Keratinocyte (primary cell): ENCODE measurements around the gene CASP6.

Experiments used
- CTCF ChIP-seq, 3 experiments: IDR thresholded peaks in 1 of 3; conservative IDR thresholded peaks in 1 of 3; optimal IDR thresholded peaks in 1 of 3; 2 replicates in 2 of 3; 3 replicates in 1 of 3; pipeline versions ENCODE3 to v1.5.1; 2011; ENCODE audit warnings: low read length in 3 of 3, mild to moderate bottlenecking in 3 of 3, moderate library complexity in 2 of 3, control low read depth in 1 of 3, inconsistent platforms in 1 of 3; ENCODE audit not compliant: insufficient read depth in 2 of 3; ENCODE audit errors: extremely low read depth in 1 of 3
- EZH2 ChIP-seq: IDR thresholded peaks from one replicate; pipeline ENCODE4 v1.6.1; 2012; ENCODE audit warnings: inconsistent platforms, mild to moderate bottlenecking, low read length, moderate library complexity

- no peak for TF ChIP-seq EZH2
- no peak for TF ChIP-seq CTCF (optimal IDR thresholded peaks at IDR 0.05 in 1 of 3, IDR thresholded peaks at IDR 0.05 in 1 of 3, conservative IDR thresholded peaks at IDR 0.05 in 1 of 3; ENCODE audit: extremely low read depth in 1 of 3, insufficient read depth in 2 of 3, low read length in 3 of 3)
Measured at GRCh38 chr4:109718759-109719158, 15.5 kb upstream of the CASP6 start.
